Progenitor cell of endocrine pancreas (in vitro differentiated cells): ENCODE measurements around the gene TANK. TPM values are rescaled to one million over a fixed set of nuclear protein-coding genes. Genes with fewer than 3 reads are reported as not detected.

ENCODE experiments used
- DNase-seq: peaks from one replicate; pipeline ENCODE4 v3.0.0; 2021; ENCODE audit warnings: low spot score; ENCODE audit not compliant: unreplicated experiment
- H3K27ac Mint-ChIP-seq: 2 replicates; pipeline ENCODE4 v1.8.0; 2021; ENCODE audit warnings: mild to moderate bottlenecking, moderate library complexity, mixed read lengths
- H3K27me3 Mint-ChIP-seq: 2 replicates; pipeline ENCODE4 v1.8.0; 2021; ENCODE audit warnings: mixed read lengths
- H3K36me3 Mint-ChIP-seq: 2 replicates; pipeline ENCODE4 v1.8.0; 2022; ENCODE audit warnings: mixed read lengths; ENCODE audit not compliant: insufficient read depth
- H3K4me1 Mint-ChIP-seq: 2 replicates; pipeline ENCODE4 v1.8.0; 2021; ENCODE audit warnings: low read depth, mixed read lengths
- H3K4me3 Mint-ChIP-seq: 2 replicates; pipeline ENCODE4 v1.8.0; 2021; ENCODE audit warnings: low read depth, mild to moderate bottlenecking, moderate library complexity, mixed read lengths
- H3K9me3 Mint-ChIP-seq: 2 replicates; pipeline ENCODE4 v1.8.0; 2021; ENCODE audit warnings: low read depth, mixed read lengths
- CTCF ChIP-seq: fragments of 200-600 bp; sonication (generic); IDR thresholded peaks from one replicate; pipeline ENCODE4 v1.5.0; 2021; ENCODE audit warnings: antibody characterized with exemption, mild to moderate bottlenecking; ENCODE audit not compliant: unreplicated experiment
- total RNA-seq: library from RNA; stranded (reverse); gene quantifications from 2 replicates; pipeline ENCODE4 v1.2.1, GENCODE V29; 2021

TANK gene
- total RNA-seq, 1 donor from 2014 or later = 33.5 TPM

DNA sequence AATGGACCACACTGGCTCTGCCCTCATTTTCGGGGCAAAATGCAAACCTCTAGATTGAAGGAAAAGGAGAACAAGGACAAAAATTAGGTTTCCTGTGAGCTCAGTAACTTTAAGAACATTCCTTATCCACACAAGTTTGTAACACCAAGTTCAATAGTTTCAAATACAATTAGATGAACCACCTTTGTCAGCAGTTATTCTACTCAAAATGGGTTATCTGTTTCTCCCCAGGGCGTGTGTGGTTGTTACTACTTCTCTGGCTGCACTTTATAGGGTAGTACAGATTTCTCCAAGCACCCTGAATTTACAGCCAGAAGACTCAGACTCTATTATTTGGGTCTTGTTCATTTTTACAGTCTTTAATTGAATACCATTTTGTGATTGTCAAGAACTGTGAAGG is 45.0 kb upstream of the TANK start:
- Mint-ChIP-seq H3K4me1 (no peaks in the 10 kb centered on the region), H3K36me3 (no peaks in the 10 kb centered on the region), H3K27me3 (peaks cover 3% of the 10 kb centered on the region), H3K4me3 (no peak overlapping the region), H3K9me3 (no peaks in the 10 kb centered on the region), H3K27ac (no peak overlapping the region)
- no peak for TF ChIP-seq CTCF
- no peak for DNase-seq

- Mint-ChIP-seq H3K27me3 (peaks cover 3% of the 10 kb centered on the region), H3K36me3 (no peaks in the 10 kb centered on the region), H3K4me1 (no peaks in the 10 kb centered on the region), H3K27ac (no peak overlapping the region), H3K4me3 (no peak overlapping the region), H3K9me3 (no peaks in the 10 kb centered on the region)
- no peak for TF ChIP-seq CTCF
- DNase-seq = no peak
Observed at GRCh38 chr2:161115605-161116380, 44.4 kb upstream of the TANK start.

DNA sequence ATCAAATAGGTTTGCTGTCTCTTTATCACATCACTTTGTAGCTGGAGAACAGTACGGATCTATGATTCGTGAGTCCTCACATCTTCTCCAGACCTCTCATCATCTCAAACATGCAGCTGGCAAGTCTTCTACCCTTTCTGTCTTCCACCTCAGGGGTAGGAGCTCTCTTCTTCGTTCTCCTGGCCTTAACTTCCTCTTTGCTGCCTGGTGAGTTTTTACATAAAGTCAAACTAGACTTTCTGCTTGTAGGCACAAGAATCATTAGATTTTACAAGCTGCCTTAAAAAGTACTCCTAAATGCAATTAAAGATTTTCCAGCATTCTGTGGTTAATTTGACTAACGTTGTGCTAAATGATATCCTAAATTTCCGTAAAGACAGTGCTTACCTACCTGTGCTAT is 43.7 kb upstream of the TANK start:
- Mint-ChIP-seq H3K27ac (no peak overlapping the region), H3K4me1 (no peaks in the 10 kb centered on the region), H3K9me3 (no peaks in the 10 kb centered on the region), H3K36me3 (no peaks in the 10 kb centered on the region), H3K4me3 (no peak overlapping the region), H3K27me3 (peaks cover 3% of the 10 kb centered on the region)
- DNase-seq = no peak
- no peak for TF ChIP-seq CTCF

GRCh38 chr2:161117506-161117905 is 42.7 kb upstream of the TANK start:
- no peaks in the 10 kb centered on the region for H3K9me3 Mint-ChIP-seq
- H3K36me3 Mint-ChIP-seq = no peaks in the 10 kb centered on the region

GRCh38 chr2:161118722-161119121 is 41.5 kb upstream of the TANK start:
- H3K27me3 Mint-ChIP-seq = peaks cover 2% of the 10 kb centered on the region
- H3K4me1 Mint-ChIP-seq = peaks cover 9% of the 10 kb centered on the region
- no peak for TF ChIP-seq CTCF
- H3K36me3 Mint-ChIP-seq = no peaks in the 10 kb centered on the region
- H3K4me3 Mint-ChIP-seq = no peak overlapping the region
- DNase-seq = no peak
- H3K9me3 Mint-ChIP-seq = no peaks in the 10 kb centered on the region
- no peak overlapping the region for H3K27ac Mint-ChIP-seq

More at GRCh38 chr2:161117506-161117905, 42.7 kb upstream of the TANK start:
- no peak for DNase-seq
- Mint-ChIP-seq H3K4me3 (no peak overlapping the region), H3K27me3 (peaks cover 3% of the 10 kb centered on the region), H3K27ac (no peak overlapping the region), H3K4me1 (no peaks in the 10 kb centered on the region)
- no peak for TF ChIP-seq CTCF
